SH-SY5Y (cell line): ENCODE data around the gene PALM3.

Source experiments
- GATA2 ChIP-seq: IDR thresholded peaks from 2 replicates; pipeline ENCODE4 v1.6.1; 2011; ENCODE audit warnings: mild to moderate bottlenecking, low read depth, low read length
- GATA3 ChIP-seq: IDR thresholded peaks from 2 replicates; pipeline ENCODE4 v1.6.1; 2011; ENCODE audit warnings: low read depth, mild to moderate bottlenecking, low read length, moderate library complexity

DNA sequence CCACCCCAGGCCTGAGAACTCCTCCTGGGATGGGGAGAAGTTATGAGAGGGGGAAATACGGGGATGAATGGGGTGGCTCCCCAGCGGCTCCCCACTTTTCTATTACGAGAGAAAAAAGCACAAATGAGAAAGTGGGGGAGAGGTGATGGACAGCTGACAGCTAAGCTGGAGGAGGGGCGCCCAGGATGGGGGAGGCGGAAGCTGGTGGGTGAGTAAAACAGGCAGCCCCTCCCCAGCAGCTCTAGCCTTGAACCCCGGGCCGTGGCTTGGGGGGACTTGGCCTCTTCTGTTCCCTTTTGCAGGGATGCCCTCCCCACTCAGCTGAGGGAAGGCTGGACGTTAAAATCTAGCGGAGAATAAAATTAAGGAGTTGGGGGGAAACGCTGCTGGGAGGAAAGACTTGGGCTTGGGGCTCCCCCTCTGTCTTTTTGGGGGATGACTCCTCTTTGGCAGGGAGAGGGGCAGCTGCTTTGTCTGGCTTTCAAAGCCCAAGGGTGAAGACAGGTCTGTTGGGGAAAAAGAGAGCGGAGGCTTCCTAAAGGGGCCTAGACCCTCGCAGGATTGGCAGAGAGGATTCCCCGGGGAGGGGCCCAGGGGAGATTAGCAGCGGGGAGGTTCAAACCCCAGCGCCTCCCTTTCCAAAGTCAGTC is 30.1 kb upstream of the PALM3 start:
- TF ChIP-seq GATA3 = no peak
- no peak for TF ChIP-seq GATA2
